Spleen (tissue), 11 donors: ENCODE results near the gene RAD51B. TPM values are rescaled to one million over a fixed set of nuclear protein-coding genes. Genes with fewer than 3 reads are reported as not detected.

ENCODE experiments used
- DNase-seq: peaks from one replicate; pipeline ENCODE4 v3.0.0-alpha.2; 2020
- H3K27ac ChIP-seq, 8 donors: fragments of 200-600 bp; sonication (generic) in 7 of 8; 1 replicate in 4 of 8; 2 replicates in 4 of 8; pipeline versions ENCODE4 v1.5.0 to v1.8.0; 2016 to 2021; ENCODE audit warnings: inconsistent platforms in 4 of 8, mild to moderate bottlenecking in 4 of 8, moderate library complexity in 1 of 8
- H3K27me3 ChIP-seq, 7 donors: fragments of 200-600 bp; sonication (generic) in 6 of 7; replicated peaks in 1 of 7; 1 replicate in 4 of 7; 2 replicates in 3 of 7; pipeline versions ENCODE4 v1.5.0 to v1.8.0; 2016 to 2021; ENCODE audit warnings: inconsistent platforms in 3 of 7, mild to moderate bottlenecking in 1 of 7
- H3K36me3 ChIP-seq, 6 donors: fragments of 200-600 bp; sonication (generic) in 5 of 6; 1 replicate in 4 of 6; 2 replicates in 2 of 6; pipeline versions ENCODE4 v1.5.0 to v1.8.0; 2016 to 2021; ENCODE audit warnings: inconsistent platforms in 2 of 6
- H3K4me1 ChIP-seq, 6 donors: fragments of 200-600 bp; sonication (generic) in 5 of 6; 1 replicate in 3 of 6; 2 replicates in 3 of 6; pipeline versions ENCODE4 v1.5.0 to v1.8.0; 2016 to 2021; ENCODE audit warnings: inconsistent platforms in 3 of 6
- H3K4me3 ChIP-seq, 8 donors: fragments of 200-600 bp; sonication (generic) in 7 of 8; 1 replicate in 4 of 8; 2 replicates in 4 of 8; pipeline versions ENCODE4 v1.5.0 to v1.8.0; 2016 to 2021; ENCODE audit warnings: inconsistent platforms in 4 of 8, mild to moderate bottlenecking in 4 of 8, moderate library complexity in 2 of 8
- H3K9me3 ChIP-seq, 8 donors: fragments of 200-600 bp; sonication (generic) in 7 of 8; 1 replicate in 4 of 8; 2 replicates in 4 of 8; pipeline versions ENCODE4 v1.5.0 to v1.8.0; 2016 to 2021; ENCODE audit warnings: inconsistent platforms in 4 of 8
- CTCF ChIP-seq, 11 experiments: fragments of 200-600 bp in 7 of 11; fragments of 450-650 bp in 4 of 11; sonication (generic) in 4 of 11; IDR thresholded peaks in 8 of 11; conservative IDR thresholded peaks in 3 of 11; 1 replicate in 7 of 11; 2 replicates in 4 of 11; pipeline versions ENCODE4 v1.4.0 to v1.8.0; 2016 to 2021; ENCODE audit warnings: antibody characterized with exemption in 11 of 11, inconsistent platforms in 4 of 11, mild to moderate bottlenecking in 1 of 11
- POLR2A ChIP-seq, 3 donors: fragments of 450-650 bp; IDR thresholded peaks; one replicate each; pipeline ENCODE4 v1.5.1; 2017; ENCODE audit warnings: antibody characterized with exemption in 3 of 3, mild to moderate bottlenecking in 1 of 3
- POLR2AphosphoS5 ChIP-seq, 3 donors: sonication (generic); formaldehyde crosslinking; IDR thresholded peaks; one replicate each; pipeline ENCODE4 v1.5.1; 2017; ENCODE audit warnings: antibody characterized with exemption in 3 of 3
- WGBS, 5 donors: extraction: QIAGEN DNeasy Blood & Tissue Kit in 3 of 5; methylation state at CpG; one replicate each; pipeline versions ENCODE4 v1.1.5 to v1.1.7; 2013 to 2018; 5-methylcytosine and 5-hydroxymethylcytosine counted together
- intact Hi-C: fragments of 100-400 bp; cut with DNase I; formaldehyde crosslinking; loops from one replicate; pipeline ENCODE4 v1.15.0; 2023; ENCODE audit warnings: low total_unique reads
- polyA plus RNA-seq, 3 donors: library from polyadenylated mRNA; stranded (reverse); fragments of 200-250 nt; gene quantifications; one replicate each; pipeline ENCODE4 v1.2.1, GENCODE V29; 2013
- total RNA-seq, 7 donors: library from RNA; depleted of rRNA in 3 of 7; stranded (reverse); fragments of >200 nt in 3 of 7; fragmentation: NEBNext Ultra II Directional in 4 of 7; extraction: Animal tissue kit (Norgen Biotek cat#: 25700) in 4 of 7; gene quantifications; one replicate each; pipeline versions ENCODE4 v1.1.0 to v1.2.1, GENCODE V29; 2016 to 2021
- donor health status: healthy with polysubstance abuse.
- donor health status: DM: no; HTN: no; CAD: no; lungs with moderate emphysema.
- donor health status: DM: no; HTN: no; CAD: no.
- donor health status: Bipolar disorder and iron deficiency.
- donor health status: healthy.
- donor health status: DM: no; HTN: no; CAD: no.
- donor health status: DM: yes; HTN: yes; CAD: no.

The RAD51B gene
- total and polyA plus RNA-seq, 10 donors, result 4.2 to 43.7 (median 29.8) TPM

DNA sequence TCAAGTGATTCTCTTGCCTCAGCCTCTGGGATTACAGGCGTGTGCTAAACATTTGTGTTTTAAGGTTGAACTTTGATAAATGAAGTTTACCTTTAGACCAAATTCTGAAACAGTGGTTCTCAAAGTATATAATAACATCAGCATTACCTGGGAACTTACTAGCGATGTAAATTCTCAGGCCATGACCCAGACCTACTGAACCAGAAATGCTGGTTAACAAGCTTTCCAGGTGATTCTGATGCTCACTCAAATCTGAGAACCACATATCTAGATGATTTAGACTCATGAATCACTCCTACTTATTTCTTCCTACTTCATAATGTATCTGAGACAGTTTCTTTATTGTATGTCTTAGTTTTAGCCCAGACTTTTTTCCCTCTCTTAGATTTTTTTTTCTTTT is 43.6 kb downstream of the RAD51B start:
- Histone ChIP-seq H3K27ac (no peak overlapping the region), H3K4me3 (no peak overlapping the region), H3K4me1 (peaks cover 0 to 7% (median 0%) of the 10 kb centered on the region in 6 donors), H3K9me3 (no peaks in the 10 kb centered on the region), H3K27me3 (no peaks in the 10 kb centered on the region), H3K36me3 (peaks cover 0 to 33% (median 0%) of the 10 kb centered on the region in 6 donors)
- TF ChIP-seq POLR2A (IDR thresholded peaks at IDR 0.05), result no peak
- no peak for TF ChIP-seq POLR2AphosphoS5 (IDR thresholded peaks at IDR 0.05)
- TF ChIP-seq CTCF (IDR thresholded peaks at IDR 0.05 in 8 of 11, conservative IDR thresholded peaks at IDR 0.05 in 3 of 11), result no peak
- 87 to 98% (median 96%) methylated on average over 2 of the region's 2 CpGs for WGBS, 5 donors
- intact Hi-C loops, result no loop called here
- no peak for DNase-seq

DNA sequence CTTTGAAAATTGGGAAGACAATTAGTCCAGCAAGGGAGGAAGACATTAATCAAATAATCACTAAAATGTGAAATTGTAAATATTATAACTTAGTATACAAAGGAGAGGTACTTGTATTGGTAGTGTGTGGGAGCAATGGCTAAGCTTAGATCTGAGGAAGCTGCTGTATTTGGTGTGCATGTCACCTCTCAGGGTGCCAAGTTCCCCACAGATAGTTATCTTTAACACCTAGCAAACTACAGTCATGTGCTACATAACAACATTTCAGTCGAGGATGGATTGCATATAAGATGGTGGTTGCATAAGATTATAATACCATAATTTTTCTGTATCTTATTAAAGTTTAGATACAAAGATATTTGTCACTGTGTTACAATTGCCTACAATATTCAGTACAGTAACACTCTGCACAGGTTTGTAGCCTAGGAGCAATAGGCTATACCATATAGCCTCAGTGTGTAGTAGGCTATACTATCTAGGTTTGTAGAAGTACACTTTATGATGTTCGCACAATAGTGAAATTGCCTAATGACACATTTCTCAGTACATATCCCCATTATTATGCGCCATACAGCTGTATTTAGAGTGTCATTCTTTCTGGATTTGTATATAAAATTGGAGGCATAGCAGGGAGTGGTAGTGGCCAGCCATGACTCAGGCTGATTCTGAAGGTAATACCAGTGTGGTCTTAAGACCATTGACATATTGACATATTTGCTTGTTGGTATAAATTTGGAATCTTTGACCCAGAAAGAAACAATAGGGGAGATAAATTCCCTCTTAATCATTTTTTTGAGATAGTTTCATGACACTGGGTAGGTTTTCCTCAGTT is 55.8 kb downstream of the RAD51B start:
- H3K4me1 ChIP-seq, result no peaks in the 10 kb centered on the region
- H3K9me3 ChIP-seq, result peaks cover 0 to 4% (median 0%) of the 10 kb centered on the region in 8 donors
- H3K27ac ChIP-seq, result no peak overlapping the region
- 71 to 84% (median 75%) methylated on average over 3 of the region's 3 CpGs for WGBS, 5 donors
- no peak overlapping the region for H3K4me3 ChIP-seq
- intact Hi-C loops, result no loop called here
- H3K27me3 ChIP-seq, result no peaks in the 10 kb centered on the region
- no peak for DNase-seq
- TF ChIP-seq POLR2AphosphoS5 (IDR thresholded peaks at IDR 0.05) (no peak), POLR2A (IDR thresholded peaks at IDR 0.05) (no peak), CTCF (IDR thresholded peaks at IDR 0.05 in 8 of 11, conservative IDR thresholded peaks at IDR 0.05 in 3 of 11) (no peak)
- no peaks in the 10 kb centered on the region for H3K36me3 ChIP-seq

DNA sequence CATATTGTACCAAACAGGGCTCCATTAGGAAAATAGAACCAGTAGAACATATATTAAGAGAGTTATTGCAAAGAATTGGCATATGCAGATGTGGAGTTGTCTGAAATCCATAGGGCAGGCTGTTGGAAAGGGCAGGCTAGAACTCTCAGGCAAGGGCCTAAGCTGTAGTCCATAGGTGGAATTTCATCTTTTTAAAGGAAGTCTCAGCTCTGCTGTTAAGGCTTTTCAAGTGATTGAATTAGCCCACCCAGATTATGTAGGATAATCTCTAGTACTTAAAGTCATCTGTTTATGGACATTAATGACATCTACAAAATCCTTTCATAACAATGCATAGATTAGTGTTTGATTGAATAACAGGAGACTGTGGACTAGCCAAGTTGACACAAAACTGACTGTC is 59.4 kb downstream of the RAD51B start:
- DNase-seq, result no peak
- H3K4me3 ChIP-seq, result no peak overlapping the region
- peaks cover 0 to 25% (median 7%) of the 10 kb centered on the region in 6 donors for H3K4me1 ChIP-seq
- H3K36me3 ChIP-seq, result no peaks in the 10 kb centered on the region
- no peaks in the 10 kb centered on the region for H3K27me3 ChIP-seq
- H3K9me3 ChIP-seq, result no peaks in the 10 kb centered on the region
- intact Hi-C loops, result no loop called here
- TF ChIP-seq POLR2AphosphoS5 (IDR thresholded peaks at IDR 0.05), result no peak
- no peak for TF ChIP-seq POLR2A (IDR thresholded peaks at IDR 0.05)
- TF ChIP-seq CTCF (IDR thresholded peaks at IDR 0.05 in 8 of 11, conservative IDR thresholded peaks at IDR 0.05 in 3 of 11), result no peak
- no peak overlapping the region for H3K27ac ChIP-seq

DNA sequence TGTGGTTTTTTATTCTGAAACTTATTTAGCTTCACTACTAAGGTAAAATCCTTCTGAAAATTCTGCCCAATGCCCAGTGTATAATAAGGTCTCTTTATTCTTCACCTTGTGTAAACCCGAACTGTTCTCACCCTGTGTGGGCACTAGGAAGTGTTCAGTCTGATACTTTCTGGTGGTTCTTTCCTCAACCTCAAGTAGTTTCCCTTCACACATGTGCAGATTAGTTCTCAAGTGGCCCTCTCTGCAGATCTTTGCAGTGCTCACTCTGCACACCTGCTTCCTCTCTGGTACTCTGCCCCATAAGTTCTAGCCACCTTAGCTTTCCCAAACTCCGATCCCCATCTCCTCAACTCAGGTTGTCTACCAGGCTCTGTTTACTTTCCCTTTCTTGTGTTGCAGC is 61.6 kb downstream of the RAD51B start:
- Histone ChIP-seq H3K27me3 (no peaks in the 10 kb centered on the region), H3K4me1 (peaks cover 0 to 36% (median 9%) of the 10 kb centered on the region in 6 donors), H3K36me3 (no peaks in the 10 kb centered on the region), H3K27ac (no peak overlapping the region), H3K9me3 (no peaks in the 10 kb centered on the region), H3K4me3 (no peak overlapping the region)
- no peak for DNase-seq
- TF ChIP-seq CTCF (IDR thresholded peaks at IDR 0.05 in 8 of 11, conservative IDR thresholded peaks at IDR 0.05 in 3 of 11) (no peak), POLR2A (IDR thresholded peaks at IDR 0.05) (no peak), POLR2AphosphoS5 (IDR thresholded peaks at IDR 0.05) (no peak)
- intact Hi-C loops, result no loop called here
- WGBS, 5 donors, result 13 to 29% (median 20%) methylated on average over 2 of the region's 2 CpGs
